Measurements from ENCODE around the gene FLNA. TPM values are rescaled to one million over a fixed set of nuclear protein-coding genes. Genes with fewer than 3 reads are reported as not detected.

FLNA gene
- total RNA-seq, 1 experiment from 2014 or later: 1,164 TPM

- in situ Hi-C loops (cut with HindIII; ENCODE audit: low pct_unique_long_range_greater_than_20kb, low sequenced_read_pairs): no loop called here
- DNase-seq (ENCODE audit: low read depth): peak; percentile 98
Observed at GRCh38 chrX:154378799-154379568, 4.5 kb upstream of the FLNA start, which contains the start of gene EMD. Gene EMD, plus strand, starts transcription at chrX:154379295. Its CDS starts 190 bp downstream, at chrX:154379485.

DNA sequence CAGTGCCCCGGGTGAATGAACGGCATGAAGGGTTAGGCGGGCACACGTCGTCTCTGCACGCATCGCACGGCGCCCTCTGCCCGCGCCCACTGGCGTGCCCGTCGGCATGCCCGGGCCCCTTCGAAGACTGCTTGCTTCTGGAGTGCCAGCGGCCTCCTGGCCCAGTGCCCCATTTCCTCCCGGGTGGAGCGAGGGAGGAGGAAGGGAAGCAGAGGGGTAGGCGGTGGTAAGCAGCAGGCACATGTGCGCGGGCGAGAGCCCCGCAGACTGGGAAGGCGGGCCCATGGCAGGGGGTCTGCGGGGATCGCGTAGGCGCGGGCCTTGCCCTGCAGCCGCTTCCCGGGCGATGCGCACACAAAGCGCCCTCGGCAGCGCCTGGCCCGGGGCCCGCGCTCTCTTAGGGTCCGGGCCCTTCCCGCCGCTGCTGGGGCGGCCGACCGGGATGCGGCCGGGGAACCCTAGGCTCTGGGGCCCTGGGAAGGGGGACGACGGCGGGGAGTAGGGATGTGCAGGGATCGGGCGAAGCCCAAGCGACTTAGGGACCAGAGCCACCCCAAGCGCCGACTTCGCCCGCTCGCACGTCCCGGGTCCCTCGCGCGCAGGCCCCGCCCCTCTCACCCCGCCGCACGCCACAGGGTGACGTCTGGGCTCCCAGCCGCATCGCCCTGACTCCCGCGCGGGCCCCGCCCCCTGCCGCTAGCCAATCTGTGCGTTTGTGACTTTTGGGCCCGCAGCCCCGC is 3.8 kb upstream of the FLNA start:
- DNase-seq (ENCODE audit: low read depth): no peak
- in situ Hi-C loops (cut with HindIII; ENCODE audit: low pct_unique_long_range_greater_than_20kb, low sequenced_read_pairs): no loop called here

- no peak for DNase-seq (ENCODE audit: low read depth)
- in situ Hi-C loops (cut with HindIII; ENCODE audit: low pct_unique_long_range_greater_than_20kb, low sequenced_read_pairs): no loop called here
Observed at GRCh38 chrX:154376774-154377173, 2.3 kb upstream of the FLNA start.

DNA sequence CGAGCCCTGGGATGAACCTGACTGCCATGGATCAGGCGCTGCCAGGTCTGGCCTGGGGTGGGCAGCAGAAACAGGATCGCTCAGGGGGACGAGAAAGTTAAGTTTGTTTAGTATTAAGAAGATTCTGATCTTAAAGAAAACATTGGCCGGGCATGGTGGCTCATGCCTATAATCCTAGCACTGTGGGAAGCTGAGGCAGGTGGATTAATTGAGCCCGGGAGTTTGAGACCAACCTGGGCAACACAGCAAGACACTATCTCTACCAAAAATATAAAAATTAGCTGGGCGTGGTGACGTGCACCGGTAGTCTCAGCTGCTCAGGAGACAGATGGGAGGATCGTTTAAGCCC is 696 bp upstream of the FLNA start:
- peak; percentile 23 for DNase-seq (ENCODE audit: low read depth)
- in situ Hi-C loops (cut with HindIII; ENCODE audit: low pct_unique_long_range_greater_than_20kb, low sequenced_read_pairs): no loop called here

DNA sequence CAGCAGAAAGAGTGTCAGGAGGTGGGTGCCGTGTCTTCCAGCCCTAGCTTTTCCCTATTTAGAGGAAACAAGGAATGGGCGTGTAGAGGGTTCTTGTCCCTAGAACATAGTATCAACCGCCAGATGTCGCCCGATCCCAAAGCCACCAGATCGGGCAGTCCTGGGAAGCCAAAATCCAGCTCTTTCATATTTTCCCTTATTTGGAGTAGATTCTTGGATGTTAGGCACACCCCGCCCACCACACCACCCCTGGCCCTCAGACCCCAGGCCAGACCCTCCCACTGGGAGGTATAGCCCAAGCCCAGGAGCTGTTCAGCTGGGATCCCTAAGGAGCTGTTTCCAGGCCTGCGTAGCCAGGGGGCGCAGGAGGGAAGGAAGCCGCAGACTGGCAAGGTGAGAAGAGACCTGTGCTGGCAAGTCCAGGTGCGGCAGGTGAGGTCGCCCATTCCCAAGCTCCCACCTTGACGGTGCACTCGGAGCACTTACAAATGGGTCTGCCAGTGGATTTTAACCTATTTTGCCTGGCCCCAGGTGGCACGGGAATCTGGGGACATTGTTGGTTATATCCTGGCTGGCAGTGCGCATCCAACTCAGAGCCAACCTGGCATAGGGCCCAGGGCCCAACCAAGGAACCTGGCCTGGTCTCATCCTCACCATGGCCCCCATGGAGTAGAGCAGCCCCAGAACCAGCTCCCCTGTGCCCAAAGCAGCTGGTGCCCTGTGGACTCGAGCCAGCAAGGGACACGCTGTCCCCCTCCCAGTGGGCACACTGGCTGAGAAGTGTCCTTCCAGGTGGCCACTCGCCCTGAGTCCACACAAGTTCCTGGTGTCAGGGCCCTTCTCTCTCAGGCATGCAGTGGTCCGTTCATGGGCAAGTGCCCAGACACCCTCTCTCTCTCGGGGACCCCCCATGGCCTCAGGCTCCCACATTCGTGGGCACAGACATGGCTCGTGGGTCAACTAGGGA is 811 bp downstream of the FLNA start:
- DNase-seq (ENCODE audit: low read depth): peak; percentile 83
- in situ Hi-C loops (cut with HindIII; ENCODE audit: low pct_unique_long_range_greater_than_20kb, low sequenced_read_pairs): no loop called here

GRCh38 chrX:154372612-154373022 is 1.8 kb downstream of the FLNA start:
- DNase-seq (ENCODE audit: low read depth): peak; percentile 89
- in situ Hi-C loops (cut with HindIII; ENCODE audit: low pct_unique_long_range_greater_than_20kb, low sequenced_read_pairs): no loop called here

DNA sequence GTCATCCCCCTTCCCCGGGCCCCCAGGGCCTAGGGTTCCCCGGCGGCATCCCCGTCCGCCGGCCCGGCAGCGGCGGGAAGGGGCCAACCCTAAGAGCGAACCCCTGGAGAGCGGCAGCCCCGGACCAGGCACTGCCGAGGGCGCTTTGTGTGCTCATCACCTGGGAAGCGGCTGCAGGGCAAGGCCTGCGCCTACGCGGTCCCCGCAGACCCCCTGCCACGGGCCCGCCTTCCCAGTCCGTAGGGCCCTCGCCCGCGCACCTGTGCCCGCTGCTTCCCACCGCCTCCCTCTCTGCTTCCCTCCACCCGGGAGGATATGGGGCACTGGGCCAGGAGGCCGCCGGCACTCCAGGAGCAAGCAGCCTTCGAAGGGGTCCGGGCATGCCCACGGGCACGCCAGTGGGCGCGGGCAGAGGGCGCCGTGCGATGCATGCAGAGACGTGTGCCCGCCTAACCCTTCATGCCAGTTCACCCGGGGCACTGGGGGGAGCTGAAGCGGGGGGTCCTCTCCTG is 2.6 kb downstream of the FLNA start:
- no peak for DNase-seq (ENCODE audit: low read depth)
- in situ Hi-C loops (cut with HindIII; ENCODE audit: low pct_unique_long_range_greater_than_20kb, low sequenced_read_pairs): no loop called here

DNA sequence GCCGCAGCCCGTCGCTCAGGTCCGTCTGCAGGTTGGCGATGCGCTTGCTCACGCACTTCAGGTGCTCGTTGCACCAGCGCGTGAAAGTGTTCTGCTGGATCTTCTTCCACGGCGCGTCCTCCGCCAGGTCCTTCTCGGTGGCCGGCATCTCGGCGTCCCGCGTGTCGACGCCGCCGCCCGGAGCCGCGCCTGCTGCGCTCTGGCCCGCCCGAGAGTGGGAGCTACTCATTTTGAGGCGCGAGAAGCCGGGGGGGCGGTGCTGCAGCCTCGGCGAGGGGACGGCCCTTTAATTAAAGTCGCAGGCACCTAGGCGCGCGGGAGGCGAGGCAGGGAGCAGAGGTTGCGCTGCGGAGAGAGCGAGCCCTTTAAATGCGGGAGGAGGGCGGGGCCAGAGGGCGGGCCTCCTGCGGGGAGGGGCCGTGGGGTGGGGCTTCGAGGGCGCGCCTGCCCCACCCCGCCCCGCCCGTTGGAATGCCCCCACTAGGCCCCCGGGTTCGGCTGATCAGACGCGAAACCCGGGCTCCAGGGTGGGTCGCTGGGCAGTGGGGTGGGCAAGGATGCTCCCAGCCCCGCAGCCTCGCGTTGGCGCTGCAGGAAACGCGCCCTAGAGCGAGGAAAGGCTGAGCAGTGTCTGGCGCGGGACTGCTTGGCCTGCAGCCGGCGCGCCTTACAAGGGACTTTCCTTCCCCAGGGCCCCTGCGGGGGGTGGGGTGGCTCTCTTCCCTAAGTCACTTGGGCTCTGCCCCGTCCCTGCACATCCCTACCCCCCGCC is 3.2 kb downstream of the FLNA start:
- DNase-seq (ENCODE audit: low read depth): peak; percentile 88
- in situ Hi-C loops (cut with HindIII; ENCODE audit: low pct_unique_long_range_greater_than_20kb, low sequenced_read_pairs): no loop called here

GRCh38 chrX:154370300-154371016 is 4.0 kb downstream of the FLNA start:
- no peak for DNase-seq (ENCODE audit: low read depth)
- in situ Hi-C loops (cut with HindIII; ENCODE audit: low pct_unique_long_range_greater_than_20kb, low sequenced_read_pairs): no loop called here

GRCh38 chrX:154369449-154370299 is 4.8 kb downstream of the FLNA start:
- in situ Hi-C loops (cut with HindIII; ENCODE audit: low pct_unique_long_range_greater_than_20kb, low sequenced_read_pairs): no loop called here
- DNase-seq (ENCODE audit: low read depth): peak; percentile 95

DNA sequence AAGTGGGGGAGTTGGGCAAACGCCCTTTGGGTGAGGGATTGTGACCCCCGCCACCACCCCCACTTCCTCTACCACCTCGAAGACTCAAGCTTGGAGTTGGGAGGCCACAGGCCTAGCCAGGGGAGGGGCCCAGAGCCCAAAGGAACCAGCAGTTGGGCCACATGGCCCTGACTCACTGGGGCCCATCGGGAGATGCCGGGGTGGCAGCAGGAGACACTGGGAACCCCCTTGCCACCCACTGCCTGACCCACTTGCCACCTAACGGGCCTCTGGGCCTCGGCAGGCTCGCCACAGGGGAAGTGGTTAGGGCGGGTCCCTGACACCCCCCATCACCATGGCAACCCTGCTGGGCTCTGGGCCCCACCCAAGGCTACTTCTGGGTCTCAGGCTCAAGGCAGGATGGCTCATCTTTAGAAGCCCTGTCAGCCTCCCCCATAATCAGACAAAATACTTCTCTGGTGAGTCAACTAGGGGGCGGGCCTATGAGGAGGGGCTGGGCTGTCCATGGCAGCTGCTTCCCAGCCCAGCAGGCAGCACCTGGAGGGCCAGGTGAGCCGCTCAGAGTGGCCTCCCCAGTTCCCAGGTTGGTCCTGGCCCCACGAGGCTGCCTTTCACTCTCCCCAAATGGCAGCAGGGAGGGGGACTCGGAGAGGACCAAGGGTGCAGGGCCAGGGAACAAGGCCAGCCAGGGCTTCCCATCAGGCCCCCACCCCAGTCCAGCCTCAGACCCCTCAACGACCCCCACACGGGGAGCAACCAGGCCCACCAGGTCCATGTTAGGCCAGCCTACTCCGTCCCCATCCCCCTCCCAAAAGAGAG is 5.6 kb downstream of the FLNA start:
- in situ Hi-C loops (cut with HindIII; ENCODE audit: low pct_unique_long_range_greater_than_20kb, low sequenced_read_pairs): no loop called here
- peak; percentile 90 for DNase-seq (ENCODE audit: low read depth)

GRCh38 chrX:154367474-154368308 is 6.7 kb downstream of the FLNA start:
- no peak for DNase-seq (ENCODE audit: low read depth)
- in situ Hi-C loops (cut with HindIII; ENCODE audit: low pct_unique_long_range_greater_than_20kb, low sequenced_read_pairs): no loop called here

GRCh38 chrX:154366666-154367055 is 7.8 kb downstream of the FLNA start:
- in situ Hi-C loops (cut with HindIII; ENCODE audit: low pct_unique_long_range_greater_than_20kb, low sequenced_read_pairs): no loop called here
- DNase-seq (ENCODE audit: low read depth): no peak

DNA sequence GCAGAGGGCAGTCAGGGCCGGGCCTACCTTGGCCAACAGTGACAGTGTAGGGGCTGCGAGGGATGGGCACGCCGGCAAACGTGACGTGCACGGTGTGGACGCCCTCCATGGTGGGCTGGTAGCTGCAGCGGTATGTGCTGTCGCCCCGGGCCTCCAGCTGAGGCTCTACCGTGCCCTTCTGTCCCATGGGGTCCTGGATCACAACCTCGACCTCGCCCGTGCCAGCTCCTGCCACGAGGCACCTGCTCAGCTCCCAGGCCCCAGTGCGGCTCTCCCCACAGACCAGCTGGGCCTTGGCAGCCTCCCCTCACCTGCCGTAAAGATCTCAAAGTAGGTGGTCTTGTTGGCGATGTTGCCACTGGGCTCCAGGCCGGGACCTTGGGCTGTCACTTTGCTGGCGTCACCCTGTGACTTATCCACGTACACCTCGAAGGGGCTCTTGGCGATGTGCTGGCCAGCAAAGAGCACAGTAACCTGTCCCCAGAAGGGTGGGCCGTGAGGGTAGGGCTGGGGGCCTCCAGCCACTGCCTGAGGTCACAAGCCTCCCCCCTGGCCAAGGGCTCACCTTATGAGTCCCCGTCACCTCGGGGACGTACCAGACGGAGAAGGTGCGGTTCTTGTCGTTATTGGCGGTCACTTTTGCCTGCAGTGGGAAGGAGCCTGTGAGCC is 8.3 kb downstream of the FLNA start:
- no peak for DNase-seq (ENCODE audit: low read depth)
- in situ Hi-C loops (cut with HindIII; ENCODE audit: low pct_unique_long_range_greater_than_20kb, low sequenced_read_pairs): no loop called here

Measured in Caki2 (cell line).